ENCODE data around the gene APOC4. TPM values are rescaled to one million over a fixed set of nuclear protein-coding genes. Genes with fewer than 3 reads are reported as not detected.

APOC4 gene
- total RNA-seq, 2 donors from 2014 or later = not detected

- intact Hi-C loops (cut with DNase I) = no loop called here
- Histone ChIP-seq H3K27ac (no peak overlapping the region), H3K9me3 (no peaks in the 10 kb centered on the region), H3K4me1 (replicated peaks) (no peaks in the 10 kb centered on the region), H3K4me3 (no peak overlapping the region), H3K36me3 (peaks cover 14 to 23% of the 10 kb centered on the region in 2 donors), H3K27me3 (replicated peaks; ENCODE audit: insufficient read depth) (no peaks in the 10 kb centered on the region)
- no peak for DNase-seq (ENCODE audit: low spot score)
- TF ChIP-seq POLR2A (IDR thresholded peaks at IDR 0.05) (no peak), POLR2AphosphoS5 (IDR thresholded peaks at IDR 0.05) (no peak), CTCF (IDR thresholded peaks at IDR 0.05) (no peak)
- WGBS = 96% methylated on average over 13 of the region's 13 CpGs
Observed at GRCh38 chr19:44972802-44973201, 30.8 kb downstream of the APOC4 start.

DNA sequence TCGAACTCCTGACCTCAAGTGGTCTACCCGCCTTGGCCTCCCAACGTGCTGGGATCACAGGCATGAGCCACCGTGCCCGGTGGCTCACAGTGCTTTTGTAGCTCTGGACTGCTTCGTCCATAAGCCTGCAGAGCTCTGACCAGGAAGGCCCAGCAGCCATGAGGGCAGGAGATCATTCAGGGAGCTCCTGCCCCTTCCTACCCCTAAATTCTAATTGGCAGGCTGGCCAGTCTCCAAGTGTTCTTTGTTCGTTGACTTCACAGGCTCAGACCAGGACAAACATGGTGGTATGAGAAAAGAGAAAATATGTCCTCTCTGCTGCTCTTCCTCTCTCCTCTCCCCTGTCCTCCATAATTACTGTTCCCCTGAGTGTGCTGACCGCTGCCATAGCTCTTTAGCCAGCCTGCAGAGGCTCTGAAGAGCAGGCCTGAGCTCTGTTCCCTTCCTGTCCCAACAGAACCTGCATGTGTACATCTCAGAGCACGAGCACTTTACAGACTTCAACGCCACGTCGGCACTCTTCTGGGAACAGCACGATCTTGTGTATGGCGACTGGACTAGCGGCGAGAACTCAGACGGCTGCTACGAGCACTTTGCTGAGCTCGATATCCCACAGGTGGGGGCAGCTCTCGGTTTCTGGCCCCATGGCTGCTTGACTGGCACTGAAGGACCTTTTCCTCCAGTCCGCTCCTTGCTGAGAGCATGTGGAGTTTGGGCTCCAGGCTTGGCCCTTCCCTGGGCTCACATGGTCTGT is 32.1 kb downstream of the APOC4 start:
- Histone ChIP-seq H3K36me3 (peaks cover 14 to 31% of the 10 kb centered on the region in 2 donors), H3K4me1 (replicated peaks) (no peaks in the 10 kb centered on the region), H3K27ac (no peak overlapping the region), H3K27me3 (replicated peaks; ENCODE audit: insufficient read depth) (no peaks in the 10 kb centered on the region), H3K9me3 (no peaks in the 10 kb centered on the region), H3K4me3 (no peak overlapping the region)
- 89% methylated on average over 21 of the region's 21 CpGs for WGBS
- no peak for DNase-seq (ENCODE audit: low spot score)
- intact Hi-C loops (cut with DNase I) = no loop called here
- TF ChIP-seq CTCF (IDR thresholded peaks at IDR 0.05) = no peak

GRCh38 chr19:44974857-44975256 is 32.8 kb downstream of the APOC4 start:
- 92% methylated on average over 5 of the region's 5 CpGs for WGBS
- DNase-seq (ENCODE audit: low spot score) = no peak
- intact Hi-C loops (cut with DNase I) = no loop called here
- H3K27me3 ChIP-seq (replicated peaks; ENCODE audit: insufficient read depth) = no peaks in the 10 kb centered on the region
- H3K9me3 ChIP-seq = no peaks in the 10 kb centered on the region
- no peak overlapping the region for H3K27ac ChIP-seq
- TF ChIP-seq POLR2A (IDR thresholded peaks at IDR 0.05) = no peak
- no peak for TF ChIP-seq CTCF (IDR thresholded peaks at IDR 0.05)
- TF ChIP-seq POLR2AphosphoS5 (IDR thresholded peaks at IDR 0.05) = no peak
- H3K4me1 ChIP-seq (replicated peaks) = no peaks in the 10 kb centered on the region
- no peak overlapping the region for H3K4me3 ChIP-seq
- peaks cover 14 to 37% of the 10 kb centered on the region in 2 donors for H3K36me3 ChIP-seq

- WGBS = 94% methylated on average over 4 of the region's 4 CpGs
- intact Hi-C loops (cut with DNase I) = no loop called here
- H3K36me3 ChIP-seq = peaks cover 14 to 39% of the 10 kb centered on the region in 2 donors
Observed at GRCh38 chr19:44975444-44975843, 33.4 kb downstream of the APOC4 start.

More at GRCh38 chr19:44975444-44975843, 33.4 kb downstream of the APOC4 start:
- Histone ChIP-seq H3K27ac (no peak overlapping the region), H3K27me3 (replicated peaks; ENCODE audit: insufficient read depth) (no peaks in the 10 kb centered on the region), H3K4me3 (no peak overlapping the region), H3K4me1 (replicated peaks) (no peaks in the 10 kb centered on the region), H3K9me3 (no peaks in the 10 kb centered on the region)
- DNase-seq (ENCODE audit: low spot score) = no peak
- TF ChIP-seq POLR2AphosphoS5 (IDR thresholded peaks at IDR 0.05) (no peak), POLR2A (IDR thresholded peaks at IDR 0.05) (no peak), CTCF (IDR thresholded peaks at IDR 0.05) (no peak)

Data from prostate gland (tissue), 2 donors.